Stimulated activated CD8-positive, alpha-beta memory T cell treated with anti-CD3 and anti-CD28 coated beads, Interleukin-7, amount 100 ng/mL, for 1 hour (primary cell): Measurements from ENCODE around the gene SAGE1.
"Not testable (repeated sequence)": the region's sequence is repeated elsewhere in the genome, so short reads cannot be mapped to it uniquely, and the experiment has no call there.

Experiments
- DNase-seq, 2 donors: peaks; one replicate each; pipeline ENCODE4 v3.0.0-alpha.2; 2020; ENCODE audit warnings: low read depth in 2 of 2

The SAGE1 gene, protein sequence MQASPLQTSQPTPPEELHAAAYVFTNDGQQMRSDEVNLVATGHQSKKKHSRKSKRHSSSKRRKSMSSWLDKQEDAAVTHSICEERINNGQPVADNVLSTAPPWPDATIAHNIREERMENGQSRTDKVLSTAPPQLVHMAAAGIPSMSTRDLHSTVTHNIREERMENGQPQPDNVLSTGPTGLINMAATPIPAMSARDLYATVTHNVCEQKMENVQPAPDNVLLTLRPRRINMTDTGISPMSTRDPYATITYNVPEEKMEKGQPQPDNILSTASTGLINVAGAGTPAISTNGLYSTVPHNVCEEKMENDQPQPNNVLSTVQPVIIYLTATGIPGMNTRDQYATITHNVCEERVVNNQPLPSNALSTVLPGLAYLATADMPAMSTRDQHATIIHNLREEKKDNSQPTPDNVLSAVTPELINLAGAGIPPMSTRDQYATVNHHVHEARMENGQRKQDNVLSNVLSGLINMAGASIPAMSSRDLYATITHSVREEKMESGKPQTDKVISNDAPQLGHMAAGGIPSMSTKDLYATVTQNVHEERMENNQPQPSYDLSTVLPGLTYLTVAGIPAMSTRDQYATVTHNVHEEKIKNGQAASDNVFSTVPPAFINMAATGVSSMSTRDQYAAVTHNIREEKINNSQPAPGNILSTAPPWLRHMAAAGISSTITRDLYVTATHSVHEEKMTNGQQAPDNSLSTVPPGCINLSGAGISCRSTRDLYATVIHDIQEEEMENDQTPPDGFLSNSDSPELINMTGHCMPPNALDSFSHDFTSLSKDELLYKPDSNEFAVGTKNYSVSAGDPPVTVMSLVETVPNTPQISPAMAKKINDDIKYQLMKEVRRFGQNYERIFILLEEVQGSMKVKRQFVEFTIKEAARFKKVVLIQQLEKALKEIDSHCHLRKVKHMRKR

DNA sequence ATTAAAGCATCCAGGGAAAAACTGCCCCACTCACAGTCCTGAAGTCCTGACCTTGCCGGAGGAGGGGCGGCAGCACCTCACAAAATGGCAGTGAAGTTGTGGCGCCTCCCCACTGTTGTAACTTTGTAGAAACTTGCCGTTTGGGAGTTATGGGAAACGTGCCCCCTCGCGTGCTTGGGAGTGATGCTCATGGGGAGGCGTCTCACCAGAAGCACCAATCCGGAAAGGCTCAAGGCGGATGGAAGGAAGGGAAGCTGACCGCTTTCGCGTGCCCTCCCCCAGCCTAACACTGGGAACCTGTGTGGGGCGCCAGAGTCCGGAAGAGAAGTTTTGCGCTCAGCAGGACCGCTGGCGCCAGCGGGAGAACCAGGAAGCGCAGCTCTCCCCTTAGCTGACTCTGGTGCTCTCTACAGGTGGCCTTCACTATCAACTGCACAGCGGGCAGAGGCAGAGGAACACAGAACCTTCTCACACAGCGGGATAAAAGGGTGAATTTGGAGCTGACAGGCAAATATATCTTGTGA lies at the start of gene SAGE1, which contains the start of gene CT45A10:
SAGE1 (plus strand) TSS at position 423 of the 524 bp plus-strand sequence. CDS start 2,527 bp downstream, outside the sequence.
CT45A10 (minus strand) TSS at position 151 of the 524 bp plus-strand sequence. CDS start 8,100 bp downstream, outside the sequence.
- DNase-seq = no peak

DNA sequence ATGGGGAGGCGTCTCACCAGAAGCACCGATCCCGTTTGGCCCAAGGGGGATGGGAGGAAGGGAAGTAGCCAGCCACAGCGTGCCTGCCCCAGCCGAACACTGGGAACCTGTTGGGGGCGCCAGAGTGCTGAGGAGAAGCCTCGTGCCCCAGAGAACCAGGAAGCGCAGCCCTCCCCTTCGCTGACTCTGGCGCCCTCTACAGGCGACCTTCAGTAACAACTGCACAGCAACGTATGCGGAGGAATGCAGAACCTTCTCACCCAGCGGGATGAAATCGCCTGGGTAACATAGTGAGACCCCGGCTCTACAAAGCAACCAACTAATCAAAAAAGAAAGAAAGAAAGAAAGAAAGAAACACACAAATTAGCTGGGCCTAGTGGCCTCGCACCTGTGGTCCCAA lies 39.1 kb upstream of the SAGE1 start, which contains the start of gene CT45A8:
CT45A8 (minus strand) TSS at position 101 of the 400 bp plus-strand sequence. CDS start 3,755 bp downstream, outside the sequence.
- DNase-seq = not testable (repeated sequence)

DNA sequence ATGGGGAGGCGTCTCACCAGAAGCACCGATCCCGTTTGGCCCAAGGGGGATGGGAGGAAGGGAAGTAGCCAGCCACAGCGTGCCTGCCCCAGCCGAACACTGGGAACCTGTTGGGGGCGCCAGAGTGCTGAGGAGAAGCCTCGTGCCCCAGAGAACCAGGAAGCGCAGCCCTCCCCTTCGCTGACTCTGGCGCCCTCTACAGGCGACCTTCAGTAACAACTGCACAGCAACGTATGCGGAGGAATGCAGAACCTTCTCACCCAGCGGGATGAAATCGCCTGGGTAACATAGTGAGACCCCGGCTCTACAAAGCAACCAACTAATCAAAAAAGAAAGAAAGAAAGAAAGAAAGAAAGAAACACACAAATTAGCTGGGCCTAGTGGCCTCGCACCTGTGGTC lies 21.8 kb upstream of the SAGE1 start, which contains the start of gene CT45A9:
CT45A9 (minus strand) TSS at position 101 of the 400 bp plus-strand sequence. CDS start 3,751 bp downstream, outside the sequence.
- not testable (repeated sequence) for DNase-seq

DNA sequence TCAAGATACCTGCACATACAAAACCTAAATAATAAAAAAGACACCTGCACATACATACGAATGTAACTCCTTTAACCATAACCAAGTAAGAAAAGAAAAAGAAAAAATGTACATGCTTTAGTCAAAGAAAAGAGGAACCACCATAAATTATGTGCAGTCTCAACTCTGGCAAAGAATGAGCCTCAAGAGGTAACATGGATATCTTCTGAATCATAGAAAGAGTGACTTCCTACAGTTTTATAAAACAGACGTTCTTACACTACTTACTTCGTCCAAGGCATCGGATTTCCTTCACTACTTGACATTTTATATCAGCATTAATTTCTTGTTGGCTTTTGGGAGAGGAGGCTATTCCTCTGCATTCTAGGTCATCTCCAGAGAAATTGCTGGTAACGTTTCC lies 10.8 kb upstream of the SAGE1 start:
- not testable (repeated sequence) for DNase-seq

DNA sequence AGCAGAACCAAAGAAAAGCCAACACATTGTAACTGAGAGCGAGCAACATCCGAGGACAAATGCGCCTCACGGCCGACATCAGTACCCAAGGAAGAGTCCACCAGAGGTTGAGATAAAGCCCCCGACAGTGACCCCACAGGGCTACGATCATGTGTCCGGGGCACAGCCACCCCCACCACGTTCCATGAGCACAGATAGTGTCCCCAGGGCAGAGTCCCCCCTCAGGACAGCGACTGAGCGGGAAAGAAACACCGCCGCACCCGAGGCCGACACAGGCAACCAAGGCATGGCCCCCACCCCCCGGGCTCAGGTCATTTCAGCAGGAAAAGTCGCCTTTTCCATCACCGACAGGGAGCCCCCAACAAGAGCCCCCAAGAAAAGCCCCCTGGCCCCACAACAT lies 5.3 kb upstream of the SAGE1 start:
- not testable (repeated sequence) for DNase-seq

DNA sequence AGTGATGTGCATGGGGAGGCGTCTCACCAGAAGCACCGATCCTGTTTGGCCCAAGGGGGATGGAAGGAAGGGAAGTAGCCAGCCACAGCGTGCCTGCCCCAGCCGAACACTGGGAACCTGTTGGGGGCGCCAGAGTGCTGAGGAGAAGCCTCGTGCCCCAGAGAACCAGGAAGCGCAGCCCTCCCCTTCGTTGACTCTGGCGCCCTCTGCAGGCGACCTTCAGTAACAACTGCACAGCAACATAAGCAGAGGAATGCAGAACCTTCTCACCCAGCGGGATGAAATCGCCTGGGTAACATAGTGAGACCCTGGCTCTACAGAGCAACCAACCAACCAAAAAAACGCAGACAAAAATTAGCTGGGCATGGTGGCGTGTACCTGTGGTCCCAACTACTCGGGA lies 4.5 kb upstream of the SAGE1 start:
- DNase-seq = not testable (repeated sequence)

DNA sequence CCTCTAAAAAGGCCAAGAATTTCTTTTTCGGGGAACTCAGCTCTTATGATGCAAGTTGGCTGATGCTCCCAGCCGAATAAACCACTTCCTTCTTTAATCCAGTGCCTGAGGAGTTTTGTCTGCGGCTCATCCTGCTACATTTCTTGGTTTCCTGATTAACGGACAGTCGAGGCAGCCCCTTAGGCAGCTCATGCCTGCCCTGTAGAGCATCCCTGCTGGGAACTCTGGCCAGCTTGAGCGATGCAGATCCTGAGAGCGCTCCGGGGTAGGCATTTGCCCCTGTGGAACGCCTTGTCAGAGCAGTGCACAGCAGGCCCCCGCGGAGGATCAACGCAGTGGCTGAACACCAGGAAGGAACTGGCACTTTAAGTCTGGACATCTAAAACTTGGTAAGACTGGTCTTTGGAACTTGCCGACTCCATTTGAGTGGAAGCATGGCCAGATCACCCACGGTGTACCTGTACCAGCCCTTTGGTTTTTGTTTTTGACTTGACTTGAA lies 3.4 kb upstream of the SAGE1 start:
- no peak for DNase-seq

DNA sequence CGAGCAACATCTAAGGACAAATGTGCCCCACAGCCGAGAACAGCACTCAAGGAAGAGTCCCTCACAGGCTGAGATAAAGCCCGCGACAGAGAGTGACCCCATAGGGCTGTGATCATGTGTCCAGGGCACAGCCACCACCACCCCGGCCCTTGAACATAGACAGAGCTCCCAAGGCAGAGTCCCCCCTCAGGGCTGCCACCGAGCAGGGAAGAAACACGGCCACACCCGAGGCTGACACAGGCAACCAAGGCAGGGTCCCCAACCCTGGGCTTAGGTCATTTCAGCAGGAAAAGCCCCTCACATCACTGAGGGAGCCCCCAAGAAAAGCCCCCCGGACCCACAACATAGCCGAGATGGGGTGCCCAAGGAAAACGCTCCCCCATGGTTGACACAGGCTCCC lies 735 bp upstream of the SAGE1 start:
- no peak for DNase-seq

DNA sequence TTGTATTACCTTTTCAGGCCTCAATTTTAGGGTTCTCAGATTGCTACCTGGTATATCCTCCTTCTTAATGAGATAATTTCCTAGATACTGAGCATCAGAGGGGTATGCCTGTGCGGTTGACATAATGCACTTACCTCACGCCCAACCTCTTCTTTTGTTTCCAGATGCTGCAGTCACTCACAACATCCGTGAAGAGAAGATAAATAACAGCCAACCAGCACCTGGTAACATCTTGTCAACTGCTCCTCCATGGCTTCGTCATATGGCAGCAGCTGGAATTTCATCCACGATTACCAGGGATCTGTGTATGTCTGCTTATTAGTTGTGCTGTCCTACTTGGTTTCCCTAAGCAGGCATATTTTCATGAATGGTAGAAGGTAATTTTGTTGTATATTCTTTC lies 16.7 kb downstream of the SAGE1 start:
- DNase-seq = no peak

DNA sequence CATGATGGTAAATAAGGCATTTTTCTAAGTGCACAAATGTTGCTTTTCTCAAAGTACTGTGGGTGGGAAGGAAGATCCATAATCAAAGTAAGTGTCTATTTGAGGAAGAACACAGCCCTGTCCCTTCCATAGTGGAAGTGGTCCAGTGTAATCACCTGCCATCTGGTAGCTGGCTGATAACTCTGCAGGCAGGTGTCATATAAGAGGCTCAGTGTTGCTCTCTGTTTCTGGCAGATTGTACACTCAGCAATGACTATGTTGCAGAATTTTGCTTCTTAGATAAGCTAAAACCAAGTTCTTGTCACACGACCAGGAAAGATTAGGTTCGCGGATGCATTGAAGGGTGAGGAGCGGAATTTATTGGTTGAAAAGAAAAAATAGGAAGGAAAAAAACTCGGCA lies 20.9 kb downstream of the SAGE1 start:
- DNase-seq = no peak

DNA sequence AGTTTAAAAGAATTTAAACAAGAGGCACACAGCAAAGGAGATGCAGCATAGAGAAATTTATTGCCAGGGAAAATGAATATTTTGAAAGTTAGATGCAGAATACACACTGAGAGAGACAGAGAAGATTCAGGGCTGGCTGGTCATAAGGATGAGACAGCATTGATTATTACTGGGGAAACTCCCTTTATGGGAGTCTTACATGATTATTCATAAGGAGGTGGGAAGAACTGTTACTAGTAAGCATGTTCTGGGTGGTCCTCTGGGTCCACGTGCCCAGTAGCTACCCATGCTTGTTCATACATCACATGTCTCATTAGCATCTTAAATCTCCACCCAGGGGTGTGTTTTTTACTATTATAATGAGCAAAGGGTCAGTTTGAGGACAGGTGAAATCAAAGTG lies 27.0 kb downstream of the SAGE1 start:
- not testable (repeated sequence) for DNase-seq

DNA sequence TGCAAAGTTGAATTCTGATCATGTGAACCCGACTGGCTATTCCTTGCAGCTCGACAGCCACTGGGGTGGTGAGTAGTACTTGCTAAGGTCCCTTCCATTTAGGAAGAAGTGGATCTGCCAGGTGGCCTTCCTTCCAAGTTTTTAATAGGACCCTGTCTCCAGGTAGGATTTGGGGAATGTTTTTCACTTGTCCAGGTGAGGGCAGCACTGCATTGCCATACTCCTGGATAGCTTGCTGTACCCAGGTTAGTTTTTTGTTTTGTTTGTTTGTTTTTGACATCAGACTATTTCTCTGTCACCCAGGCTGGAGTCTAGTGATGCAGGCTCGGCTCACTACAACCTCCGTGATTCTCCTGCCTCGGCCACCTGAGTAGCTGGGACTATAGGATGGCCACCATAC lies 29.8 kb downstream of the SAGE1 start:
- DNase-seq = no peak

DNA sequence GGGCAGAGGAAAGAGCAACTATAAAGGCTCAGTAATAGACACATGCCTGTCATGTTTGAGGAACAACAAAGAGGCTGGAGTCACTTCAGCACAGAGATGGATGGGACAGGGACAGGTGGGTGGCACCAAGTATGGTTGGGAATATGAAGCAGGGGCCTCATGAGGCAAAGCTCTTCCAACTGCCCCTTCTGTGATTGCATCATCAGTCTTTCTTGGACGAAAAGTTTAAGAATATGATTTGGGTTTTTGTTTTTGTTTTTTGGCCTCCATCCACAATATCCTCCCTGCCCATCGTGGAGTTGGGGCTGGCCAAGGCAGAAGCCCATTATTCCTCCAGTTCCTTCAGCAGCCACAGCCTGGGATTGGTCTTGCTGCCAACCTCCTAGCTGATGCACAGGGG lies 34.4 kb downstream of the SAGE1 start:
- DNase-seq = no peak

DNA sequence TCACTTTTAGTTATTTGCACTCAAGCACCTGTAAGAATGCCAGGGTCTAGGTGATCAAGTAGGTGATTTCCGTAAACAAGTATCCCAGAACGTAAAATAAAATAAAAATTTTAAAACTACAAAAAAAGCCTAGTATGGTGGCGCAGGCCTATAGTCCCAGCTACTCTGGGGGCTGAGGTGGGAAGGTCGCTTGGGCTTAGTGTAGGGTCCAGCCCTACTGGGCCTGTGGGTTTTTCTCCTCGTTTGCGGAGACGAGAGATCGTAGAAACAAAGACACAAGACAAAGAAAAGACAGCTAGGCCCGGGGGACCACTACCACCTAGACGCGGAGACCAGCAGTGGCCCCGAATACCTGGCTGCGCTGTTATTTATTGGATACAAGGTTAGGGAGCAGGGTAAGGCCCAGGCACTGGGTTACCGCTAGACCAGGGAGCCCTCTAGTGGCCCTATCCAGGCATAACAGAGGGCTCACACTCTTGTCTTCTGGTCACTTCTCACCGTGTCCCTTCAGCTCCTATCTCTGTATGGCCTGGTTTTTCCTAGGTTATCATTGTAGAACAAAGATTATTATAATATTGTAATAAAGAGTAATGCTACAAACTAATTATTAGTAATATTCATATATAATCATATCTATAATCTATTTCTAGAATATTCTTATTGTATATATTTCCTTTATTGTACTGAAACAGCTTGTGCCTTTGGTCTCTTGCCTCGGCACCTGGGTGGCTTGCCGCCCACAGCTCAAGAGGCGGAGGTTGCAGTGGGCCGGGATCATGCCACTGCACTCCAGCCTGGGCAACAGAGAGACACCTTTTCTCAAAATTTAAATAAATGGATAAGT lies 38.4 kb downstream of the SAGE1 start:
- peak; percentile 0 to 7 for DNase-seq

DNA sequence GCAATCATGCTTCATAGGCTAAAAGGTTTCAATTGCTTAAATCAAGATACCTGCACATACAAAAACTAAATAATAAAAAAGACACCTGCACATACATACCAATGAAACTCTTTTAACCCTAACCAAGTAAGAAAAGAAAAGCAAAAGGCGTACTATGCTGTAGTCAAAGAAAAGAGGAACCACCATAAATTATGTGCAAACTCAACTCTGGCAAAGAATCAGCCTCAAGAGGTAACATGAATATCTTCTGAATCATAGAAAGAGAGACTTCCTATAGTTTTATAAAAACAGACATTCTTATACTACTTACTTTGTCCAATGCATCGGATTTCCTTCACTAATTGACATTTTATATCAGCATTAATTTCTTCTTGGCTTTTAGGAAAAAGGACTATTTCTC lies 51.0 kb downstream of the SAGE1 start:
- DNase-seq = no peak

DNA sequence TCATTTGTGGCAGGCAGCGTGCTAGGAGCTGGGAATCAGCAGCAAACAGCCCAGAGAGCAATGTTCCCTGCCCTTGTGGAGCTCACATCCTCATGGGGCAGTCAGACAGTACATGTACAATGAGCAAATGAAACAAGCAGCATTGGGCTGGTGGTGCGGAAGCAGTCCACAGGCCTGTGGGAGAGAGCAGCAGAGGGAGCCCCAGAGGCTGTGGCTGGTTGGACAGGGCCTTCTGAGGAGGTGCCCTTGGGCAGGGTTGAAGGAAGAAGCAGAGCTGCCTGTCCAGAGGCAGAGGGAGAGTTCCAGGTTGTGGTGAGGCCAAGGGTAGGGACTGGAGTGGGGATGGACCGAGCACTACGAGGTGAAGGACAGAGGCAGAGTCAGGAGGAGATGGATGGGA lies 57.8 kb downstream of the SAGE1 start:
- DNase-seq = no peak
